ENCODE measurements around the gene RAB27A. TPM values are rescaled to one million over a fixed set of nuclear protein-coding genes. Genes with fewer than 3 reads are reported as not detected.
"Not testable (repeated sequence)": the region's sequence is repeated elsewhere in the genome, so short reads cannot be mapped to it uniquely, and the experiment has no call there.

Gene RAB27A
- total RNA-seq, 6 experiments from 2014 or later: 15.9 to 41.4 (median 21.0) TPM

GRCh38 chr15:55284426-55284825, 5.2 kb downstream of the RAB27A start:
- no peak for TF ChIP-seq CTCF (IDR thresholded peaks at IDR 0.05)
- TF ChIP-seq POLR2A (IDR thresholded peaks at IDR 0.05): no peak
- Histone ChIP-seq H3K27ac (no peak overlapping the region), H3K4me3 (no peak overlapping the region), H3K9me3 (no peaks in the 10 kb centered on the region), H3K4me1 (peaks cover 0 to 20% (median 3%) of the 10 kb centered on the region in 4 donors), H3K36me3 (no peaks in the 10 kb centered on the region), H3K27me3 (no peaks in the 10 kb centered on the region)
- intact Hi-C loops (cut with DNase I): no loop called here
- no peak for DNase-seq
- ATAC-seq: no peak
- WGBS (ENCODE audit: insufficient coverage, low coverage, low lambda C conversion rate, missing lambda C conversion rate): 88% methylated on average over 1 of the region's 1 CpG

- Histone ChIP-seq H3K27ac (no peak overlapping the region), H3K4me3 (no peak overlapping the region), H3K36me3 (no peaks in the 10 kb centered on the region), H3K27me3 (no peaks in the 10 kb centered on the region), H3K9me3 (no peaks in the 10 kb centered on the region), H3K4me1 (peaks cover 0 to 16% (median 3%) of the 10 kb centered on the region in 4 donors)
- intact Hi-C loops (cut with DNase I): no loop called here
- 44% methylated on average over 6 of the region's 6 CpGs for WGBS (ENCODE audit: insufficient coverage, low coverage, low lambda C conversion rate, missing lambda C conversion rate)
- TF ChIP-seq CTCF (IDR thresholded peaks at IDR 0.05) (no peak), POLR2A (IDR thresholded peaks at IDR 0.05) (no peak)
- DNase-seq (no peak), ATAC-seq (peak in 1 of 4 donors; percentile 43)
Observed at GRCh38 chr15:55283379-55284147, 6.0 kb downstream of the RAB27A start.

- Histone ChIP-seq H3K36me3 (no peaks in the 10 kb centered on the region), H3K27me3 (no peaks in the 10 kb centered on the region), H3K27ac (peak overlapping the region in 1 of 3 donors; percentile 33), H3K4me3 (no peak overlapping the region), H3K4me1 (peaks cover 0 to 8% (median 3%) of the 10 kb centered on the region in 4 donors), H3K9me3 (no peaks in the 10 kb centered on the region)
- TF ChIP-seq POLR2A (IDR thresholded peaks at IDR 0.05) (no peak), CTCF (IDR thresholded peaks at IDR 0.05) (no peak)
- 34% methylated on average over 4 of the region's 5 CpGs for WGBS (ENCODE audit: insufficient coverage, low coverage, low lambda C conversion rate, missing lambda C conversion rate)
- DNase-seq (no peak), ATAC-seq (peak in 3 of 4 donors; percentile 24 to 64 (median 31))
- intact Hi-C loops (cut with DNase I): no loop called here
Observed at GRCh38 chr15:55282284-55282833, 7.3 kb downstream of the RAB27A start.

GRCh38 chr15:55281517-55282228, 7.9 kb downstream of the RAB27A start:
- DNase-seq (no peak), ATAC-seq (no peak)
- Histone ChIP-seq H3K9me3 (no peaks in the 10 kb centered on the region), H3K27ac (no peak overlapping the region), H3K4me3 (no peak overlapping the region), H3K27me3 (no peaks in the 10 kb centered on the region), H3K36me3 (no peaks in the 10 kb centered on the region), H3K4me1 (peaks cover 0 to 8% (median 3%) of the 10 kb centered on the region in 4 donors)
- TF ChIP-seq POLR2A (IDR thresholded peaks at IDR 0.05): no peak
- no peak for TF ChIP-seq CTCF (IDR thresholded peaks at IDR 0.05)
- intact Hi-C loops (cut with DNase I): no loop called here

GRCh38 chr15:55280589-55280988, 9.0 kb downstream of the RAB27A start:
- H3K9me3 ChIP-seq; DNase-seq; ATAC-seq; H3K4me1 ChIP-seq; H3K36me3 ChIP-seq; H3K4me3 ChIP-seq; intact Hi-C loops (cut with DNase I); H3K27me3 ChIP-seq: not testable (repeated sequence)
- WGBS (ENCODE audit: insufficient coverage, low coverage, low lambda C conversion rate, missing lambda C conversion rate): 69% methylated on average over 2 of the region's 2 CpGs
- H3K27ac ChIP-seq: peak overlapping the region in 1 of 3 donors; percentile 28
